ENCODE data around the gene FCHO2.

Gene FCHO2

GRCh38 chr5:73131711-73132425 lies 176.0 kb downstream of the FCHO2 start:
- H3K4me3 ChIP-seq (ENCODE audit: low read length): no peak overlapping the region
- TF ChIP-seq CTCF (IDR thresholded peaks at IDR 0.05; ENCODE audit: insufficient read depth, low read depth, low read length, missing control alignments): no peak
- no peak for DNase-seq (ENCODE audit: low read depth)

GRCh38 chr5:73132759-73133158 lies 176.9 kb downstream of the FCHO2 start:
- TF ChIP-seq CTCF (IDR thresholded peaks at IDR 0.05; ENCODE audit: insufficient read depth, low read depth, low read length, missing control alignments): no peak
- no peak for DNase-seq (ENCODE audit: low read depth)
- H3K4me3 ChIP-seq (ENCODE audit: low read length): no peak overlapping the region

- no peak for TF ChIP-seq CTCF (IDR thresholded peaks at IDR 0.05; ENCODE audit: insufficient read depth, low read depth, low read length, missing control alignments)
- H3K4me3 ChIP-seq (ENCODE audit: low read length): no peak overlapping the region
- DNase-seq (ENCODE audit: low read depth): no peak
Measured at GRCh38 chr5:73135021-73135420, 179.2 kb downstream of the FCHO2 start.

- DNase-seq (ENCODE audit: low read depth): no peak
- no peak overlapping the region for H3K4me3 ChIP-seq (ENCODE audit: low read length)
- no peak for TF ChIP-seq CTCF (IDR thresholded peaks at IDR 0.05; ENCODE audit: insufficient read depth, low read depth, low read length, missing control alignments)
Measured at GRCh38 chr5:73135429-73136054, 179.7 kb downstream of the FCHO2 start.

- H3K4me3 ChIP-seq (ENCODE audit: low read length): no peak overlapping the region
- TF ChIP-seq CTCF (IDR thresholded peaks at IDR 0.05; ENCODE audit: insufficient read depth, low read depth, low read length, missing control alignments): no peak
- no peak for DNase-seq (ENCODE audit: low read depth)
Measured at GRCh38 chr5:73136055-73136562, 180.3 kb downstream of the FCHO2 start.

GRCh38 chr5:73137563-73138530 lies 182.0 kb downstream of the FCHO2 start:
- no peak for TF ChIP-seq CTCF (IDR thresholded peaks at IDR 0.05; ENCODE audit: insufficient read depth, low read depth, low read length, missing control alignments)
- peak; percentile 68 for DNase-seq (ENCODE audit: low read depth)
- no peak overlapping the region for H3K4me3 ChIP-seq (ENCODE audit: low read length)

All from epithelial cell of esophagus (primary cell).